Activated CD4-positive, alpha-beta T cell treated with anti-CD3 and anti-CD28 coated beads, Interleukin-2, amount 10 ng/mL, durations not matched to agents 7 days and 5 days (primary cell): Measurements from ENCODE around the gene MARCKSL1. TPM values are rescaled to one million over a fixed set of nuclear protein-coding genes. Genes with fewer than 3 reads are reported as not detected.

Experiments
- CTCF ChIA-PET: fragments of 350-600 bp; sonication (Branson Sonifier 250); formaldehyde crosslinking; loops from one replicate; lab custom pipeline; 2021; ENCODE audit warnings: antibody characterized with exemption; lab: Charles Lee
- POLR2A ChIA-PET: fragments of 350-600 bp; sonication (Branson Sonifier 250); formaldehyde crosslinking; loops from one replicate; lab custom pipeline; 2021; ENCODE audit warnings: antibody characterized with exemption; lab: Charles Lee
- DNase-seq: peaks from one replicate; pipeline ENCODE4 v3.0.0-alpha.2; 2020
- H3K27ac Mint-ChIP-seq: one replicate; pipeline ENCODE4 v1.8.0; 2021; ENCODE audit warnings: mild to moderate bottlenecking, moderate library complexity, mixed read lengths
- H3K27me3 Mint-ChIP-seq: one replicate; pipeline ENCODE4 v1.8.0; 2021; ENCODE audit warnings: mixed read lengths
- H3K36me3 Mint-ChIP-seq: one replicate; pipeline ENCODE4 v1.8.0; 2021; ENCODE audit warnings: low read depth, mixed read lengths
- H3K4me1 Mint-ChIP-seq: one replicate; pipeline ENCODE4 v1.8.0; 2021; ENCODE audit warnings: mixed read lengths
- H3K4me3 Mint-ChIP-seq: one replicate; pipeline ENCODE4 v1.8.0; 2021; ENCODE audit warnings: mild to moderate bottlenecking, moderate library complexity, mixed read lengths
- H3K9me3 Mint-ChIP-seq: one replicate; pipeline ENCODE4 v1.8.0; 2021; ENCODE audit warnings: mixed read lengths
- total RNA-seq, 2 experiments: library from RNA; stranded (reverse); gene quantifications; one replicate each; pipeline ENCODE4 v1.2.3, GENCODE V29; 2021

MARCKSL1 gene
- total RNA-seq, 2 experiments from 2014 or later: 31.0 to 31.6 TPM

DNA sequence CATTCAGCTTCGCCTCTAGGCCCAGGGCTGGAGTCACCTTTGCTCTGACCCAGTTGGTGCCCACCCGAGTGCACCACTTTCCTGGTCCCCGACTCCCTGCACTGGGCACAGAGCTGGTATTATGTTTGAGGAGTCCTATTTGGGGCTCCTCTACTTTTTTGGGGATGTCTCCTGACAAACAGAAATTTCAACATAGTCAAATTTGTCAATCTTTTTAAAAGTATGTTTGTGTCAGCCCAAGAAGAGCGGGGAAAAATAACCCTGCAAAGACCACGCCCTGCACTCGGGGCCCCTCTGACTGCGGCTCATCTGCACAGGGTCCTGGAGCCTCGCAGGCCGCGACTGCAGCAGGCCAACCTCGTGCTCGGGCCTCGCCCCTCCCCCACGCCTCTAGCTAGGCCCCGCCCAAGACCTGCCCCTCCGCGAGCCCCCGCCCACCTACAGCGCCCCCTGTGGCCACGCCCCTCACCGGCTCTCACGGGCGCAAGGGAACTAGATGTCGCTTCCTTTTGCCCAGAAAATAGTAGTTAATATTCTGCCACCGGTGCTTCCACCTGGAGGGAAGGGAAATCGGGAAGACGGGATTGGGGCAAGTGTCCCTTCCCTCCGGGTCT is 14.9 kb upstream of the MARCKSL1 start:
- Mint-ChIP-seq H3K9me3 (peaks cover 4% of the 10 kb centered on the region), H3K4me3 (peak overlapping the region; percentile 79), H3K27me3 (peaks cover 2% of the 10 kb centered on the region), H3K36me3 (peaks cover 6% of the 10 kb centered on the region), H3K4me1 (peaks cover 43% of the 10 kb centered on the region), H3K27ac (peak overlapping the region; percentile 77)
- ChIA-PET POLR2A (no interaction called here), CTCF (interaction anchor here (0.5 to 2.4 kb wide), 8 partner anchors 8 to 687 kb away, joined by 3 to 7 read pairs (median 4); partner anchors contain the start of genes FAM229A, MARCKSL1 and TSSK3)
- no peak for DNase-seq

DNA sequence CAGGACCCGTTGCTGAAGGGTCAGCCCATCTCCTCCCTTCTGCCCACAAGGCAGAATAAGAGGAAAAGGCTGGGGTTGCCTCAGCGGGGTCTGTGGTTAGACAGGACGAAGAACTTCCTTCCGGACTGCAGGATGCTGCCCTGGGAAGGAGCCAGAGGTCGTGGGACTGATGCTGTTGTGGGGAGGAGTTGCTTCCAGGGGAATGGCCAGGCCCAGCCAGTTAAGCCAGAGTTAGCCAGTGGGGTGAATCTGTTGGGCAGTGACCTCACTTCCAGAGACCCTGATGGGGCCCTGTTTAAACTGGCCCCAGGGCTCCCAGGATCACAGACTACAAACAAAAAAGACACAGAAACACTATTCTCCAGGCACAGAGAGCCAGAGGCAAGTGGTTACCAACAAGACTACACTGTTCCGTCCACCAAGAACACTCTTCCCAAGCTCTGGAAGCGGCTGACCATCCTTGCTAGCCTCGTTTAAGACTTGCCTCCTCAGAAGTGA is 13.2 kb upstream of the MARCKSL1 start:
- H3K36me3 Mint-ChIP-seq: peaks cover 6% of the 10 kb centered on the region
- H3K4me1 Mint-ChIP-seq: peaks cover 51% of the 10 kb centered on the region
- no peak overlapping the region for H3K4me3 Mint-ChIP-seq
- H3K27ac Mint-ChIP-seq: peak overlapping the region; percentile 60
- DNase-seq: no peak
- ChIA-PET POLR2A (no interaction called here), CTCF (interaction anchor here (1.6 kb wide), 1 partner anchor 101 kb away, joined by 3 read pairs; no protein-coding TSS in a partner anchor)
- peaks cover 4% of the 10 kb centered on the region for H3K9me3 Mint-ChIP-seq
- peaks cover 4% of the 10 kb centered on the region for H3K27me3 Mint-ChIP-seq

DNA sequence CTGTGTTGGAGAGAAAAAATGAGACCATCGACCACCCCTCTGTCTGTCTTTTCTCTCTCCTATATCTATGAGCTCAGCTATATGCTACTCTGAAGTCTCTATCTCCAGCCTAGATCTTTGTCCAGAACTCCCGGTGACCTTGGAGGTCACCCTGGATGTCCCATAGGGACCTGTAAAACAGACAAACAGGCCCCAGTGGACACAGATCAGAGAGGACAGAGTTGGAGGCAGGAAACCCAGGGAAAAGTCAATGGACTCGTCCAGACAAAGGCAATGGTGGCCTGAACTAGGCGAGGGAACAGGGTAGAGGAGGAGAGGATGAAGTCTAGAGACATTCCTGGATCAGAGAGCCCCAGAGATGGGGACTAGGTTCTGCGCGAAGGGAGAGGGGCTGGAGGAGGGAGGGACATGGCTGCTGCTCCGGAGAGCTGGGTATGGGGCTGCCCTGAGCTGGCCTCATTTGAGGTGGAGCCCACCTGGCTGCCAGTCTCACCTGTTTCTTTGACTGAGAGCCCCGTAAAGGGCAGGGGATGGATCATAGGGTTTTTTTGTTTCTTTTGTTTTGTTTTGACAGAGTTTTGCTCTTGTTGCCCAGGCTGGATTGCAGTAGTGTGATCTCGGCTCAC is 10.6 kb upstream of the MARCKSL1 start:
- Mint-ChIP-seq H3K4me3 (no peak overlapping the region), H3K27ac (no peak overlapping the region), H3K27me3 (peaks cover 4% of the 10 kb centered on the region), H3K4me1 (peaks cover 57% of the 10 kb centered on the region), H3K36me3 (peaks cover 6% of the 10 kb centered on the region), H3K9me3 (peaks cover 4% of the 10 kb centered on the region)
- no peak for DNase-seq
- POLR2A ChIA-PET: interaction anchor here (1.1 kb wide), 1 partner anchor 9 kb away, joined by 3 read pairs; no protein-coding TSS in a partner anchor
- CTCF ChIA-PET: interaction anchor here (1.3 to 2.5 kb wide), 3 partner anchors 9 to 98 kb away, joined by 3 to 8 read pairs (median 6); no protein-coding TSS in a partner anchor

DNA sequence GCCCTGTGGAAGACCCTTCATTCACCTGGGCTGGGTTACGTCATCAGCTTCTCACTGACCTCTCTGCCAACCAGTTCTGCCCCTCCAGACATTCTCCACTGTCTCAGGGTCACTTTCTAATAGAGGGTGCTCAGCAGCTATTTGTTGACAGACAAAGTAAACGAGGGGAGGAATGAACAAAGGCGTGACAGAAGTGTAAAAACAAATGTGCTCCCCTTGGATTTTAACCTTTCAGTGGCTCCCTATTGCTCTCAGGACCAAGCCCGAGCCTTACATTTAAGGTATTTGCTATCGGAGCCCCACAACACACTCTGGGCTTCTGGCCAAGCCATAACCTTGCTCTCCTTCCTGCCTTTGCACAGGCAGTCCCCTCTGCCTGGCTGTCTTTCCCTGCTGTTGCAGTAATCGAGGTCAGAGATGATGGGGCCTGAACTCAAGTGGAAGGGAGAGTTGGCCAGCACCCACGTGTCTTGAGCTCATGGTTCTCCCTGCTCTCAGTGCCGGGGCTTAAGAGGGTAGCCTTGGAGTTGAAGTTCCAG is 9.3 kb upstream of the MARCKSL1 start:
- Mint-ChIP-seq H3K4me1 (peaks cover 52% of the 10 kb centered on the region), H3K9me3 (no peaks in the 10 kb centered on the region), H3K4me3 (no peak overlapping the region), H3K27ac (no peak overlapping the region), H3K27me3 (peaks cover 4% of the 10 kb centered on the region), H3K36me3 (no peaks in the 10 kb centered on the region)
- ChIA-PET POLR2A (interaction anchor here (2.0 kb wide), 1 partner anchor 9 kb away, joined by 5 read pairs; the partner anchor contains the start of gene MARCKSL1), CTCF (interaction anchor here (0.6 to 2.6 kb wide), 11 partner anchors 9 to 589 kb away, joined by 3 to 10 read pairs (median 3); partner anchors contain the start of gene MARCKSL1)
- no peak for DNase-seq

DNA sequence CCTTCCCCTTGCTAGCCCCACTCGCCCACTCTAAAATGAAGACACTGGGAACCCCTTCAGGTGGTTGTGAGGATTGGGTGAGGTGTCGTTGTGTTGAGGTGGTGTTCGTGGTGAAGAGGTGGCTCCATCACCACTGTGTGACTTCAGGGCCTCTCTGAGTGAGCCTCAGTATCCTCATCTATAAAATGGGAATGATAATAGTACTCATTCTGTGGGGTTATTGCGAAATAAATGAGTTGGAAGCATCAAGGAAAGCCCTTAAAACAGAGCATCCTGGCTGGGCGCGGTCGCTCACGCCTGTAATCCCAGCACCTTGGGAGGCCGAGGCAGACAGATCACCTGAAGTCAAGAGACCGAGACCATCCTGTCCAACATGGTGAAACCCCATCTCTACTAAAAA is 6.7 kb upstream of the MARCKSL1 start:
- CTCF ChIA-PET: interaction anchor here (0.8 to 1.2 kb wide), 2 partner anchors 8 to 95 kb away, joined by 3 to 4 read pairs; no protein-coding TSS in a partner anchor
- DNase-seq: no peak
- Mint-ChIP-seq H3K4me3 (no peak overlapping the region), H3K27ac (peak overlapping the region; percentile 63), H3K27me3 (peaks cover 4% of the 10 kb centered on the region), H3K4me1 (peaks cover 39% of the 10 kb centered on the region), H3K36me3 (no peaks in the 10 kb centered on the region), H3K9me3 (no peaks in the 10 kb centered on the region)
- POLR2A ChIA-PET: interaction anchor here (0.6 kb wide), 1 partner anchor 133 kb away, joined by 3 read pairs; no protein-coding TSS in a partner anchor

DNA sequence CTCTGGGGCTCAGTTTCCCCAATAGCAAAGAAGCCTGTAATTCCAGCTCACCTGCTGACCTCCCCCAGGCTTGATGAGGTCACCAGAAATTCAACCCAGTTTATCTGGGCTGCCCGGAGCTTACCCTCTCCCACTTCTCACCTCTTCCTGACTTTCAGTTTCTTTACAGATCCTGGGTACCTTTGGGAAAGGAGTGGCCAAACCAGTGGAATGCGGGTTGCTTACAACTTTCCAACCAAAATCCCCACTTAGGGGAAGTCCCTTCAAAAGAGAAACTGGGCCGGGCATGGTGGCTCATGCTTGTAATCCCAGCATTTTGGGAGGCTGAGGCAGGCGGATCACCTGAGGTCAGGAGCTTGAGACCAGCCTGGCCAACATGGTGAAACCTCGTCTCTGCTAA is 5.9 kb upstream of the MARCKSL1 start:
- POLR2A ChIA-PET: no interaction called here
- H3K9me3 Mint-ChIP-seq: no peaks in the 10 kb centered on the region
- H3K4me1 Mint-ChIP-seq: peaks cover 46% of the 10 kb centered on the region
- H3K4me3 Mint-ChIP-seq: no peak overlapping the region
- H3K27ac Mint-ChIP-seq: peak overlapping the region; percentile 63
- CTCF ChIA-PET: interaction anchor here (0.6 to 1.5 kb wide), 5 partner anchors 9 to 256 kb away, joined by 3 to 5 read pairs (median 3); no protein-coding TSS in a partner anchor
- no peaks in the 10 kb centered on the region for H3K36me3 Mint-ChIP-seq
- H3K27me3 Mint-ChIP-seq: peaks cover 4% of the 10 kb centered on the region
- DNase-seq: no peak

DNA sequence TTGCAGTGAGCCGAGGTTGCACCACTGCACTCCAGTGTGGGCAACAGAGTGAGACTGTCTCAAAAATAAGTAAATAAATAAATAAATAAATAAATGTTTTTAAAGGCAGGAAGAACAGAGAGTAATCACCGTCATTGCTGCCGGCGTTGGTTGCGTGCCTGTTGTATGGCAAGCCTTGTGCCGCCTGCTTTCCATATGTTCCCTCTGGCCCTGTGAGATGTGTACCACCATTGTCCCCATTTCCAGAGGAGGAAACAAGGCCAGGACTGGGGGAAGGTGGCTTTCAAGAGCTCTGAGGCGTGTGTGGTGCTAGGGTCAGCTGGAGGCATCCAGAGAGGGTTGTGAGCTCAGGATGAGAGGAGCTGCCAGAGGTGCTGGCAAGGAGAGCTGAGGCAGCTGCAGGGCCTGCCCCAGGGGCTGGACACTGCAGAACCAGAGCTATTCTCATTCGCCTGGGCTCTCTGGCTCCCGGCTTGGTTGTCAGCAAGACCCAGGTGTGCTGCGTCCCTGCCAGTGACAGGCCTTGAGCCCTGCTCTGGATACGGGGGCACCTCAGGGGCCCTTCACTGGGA is 5.2 kb upstream of the MARCKSL1 start:
- H3K36me3 Mint-ChIP-seq: no peaks in the 10 kb centered on the region
- CTCF ChIA-PET: interaction anchor here (0.6 to 1.5 kb wide), 3 partner anchors 11 to 255 kb away, joined by 3 to 5 read pairs (median 3); no protein-coding TSS in a partner anchor
- H3K4me3 Mint-ChIP-seq: no peak overlapping the region
- POLR2A ChIA-PET: no interaction called here
- peaks cover 2% of the 10 kb centered on the region for H3K27me3 Mint-ChIP-seq
- H3K9me3 Mint-ChIP-seq: no peaks in the 10 kb centered on the region
- DNase-seq: no peak
- no peak overlapping the region for H3K27ac Mint-ChIP-seq
- peaks cover 50% of the 10 kb centered on the region for H3K4me1 Mint-ChIP-seq

DNA sequence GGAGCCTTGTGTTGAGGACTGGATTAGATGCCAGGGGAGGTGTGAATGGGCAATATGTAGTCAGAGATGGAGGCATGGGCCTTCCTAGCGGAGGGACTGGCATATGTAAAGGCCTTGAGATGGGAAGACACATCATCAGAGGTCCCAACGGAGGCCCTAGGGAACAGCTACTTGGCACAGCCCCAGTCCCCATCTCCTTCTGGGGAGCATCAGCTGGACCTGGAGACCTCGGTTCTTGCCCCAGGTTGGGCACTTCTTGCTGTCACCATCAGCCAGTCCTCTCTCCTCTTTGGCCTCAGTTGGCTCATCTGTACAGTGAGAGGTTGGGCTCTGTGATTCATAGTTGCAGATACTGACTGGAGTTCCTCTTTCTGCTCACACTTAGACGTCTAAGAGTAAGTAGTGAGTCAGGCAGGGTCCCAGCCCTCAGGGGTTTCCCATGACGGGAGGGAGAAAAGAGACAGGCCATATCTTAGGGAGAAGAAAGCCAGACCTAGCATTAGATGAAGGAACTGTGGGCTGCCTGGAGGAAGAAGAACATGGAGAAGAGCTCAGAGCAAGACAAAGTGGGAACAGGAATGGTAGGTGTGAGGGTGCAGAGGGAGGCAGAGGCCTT is 3.4 kb upstream of the MARCKSL1 start:
- CTCF ChIA-PET: interaction anchor here (0.5 kb wide), 1 partner anchor 604 kb away, joined by 3 read pairs; no protein-coding TSS in a partner anchor

DNA sequence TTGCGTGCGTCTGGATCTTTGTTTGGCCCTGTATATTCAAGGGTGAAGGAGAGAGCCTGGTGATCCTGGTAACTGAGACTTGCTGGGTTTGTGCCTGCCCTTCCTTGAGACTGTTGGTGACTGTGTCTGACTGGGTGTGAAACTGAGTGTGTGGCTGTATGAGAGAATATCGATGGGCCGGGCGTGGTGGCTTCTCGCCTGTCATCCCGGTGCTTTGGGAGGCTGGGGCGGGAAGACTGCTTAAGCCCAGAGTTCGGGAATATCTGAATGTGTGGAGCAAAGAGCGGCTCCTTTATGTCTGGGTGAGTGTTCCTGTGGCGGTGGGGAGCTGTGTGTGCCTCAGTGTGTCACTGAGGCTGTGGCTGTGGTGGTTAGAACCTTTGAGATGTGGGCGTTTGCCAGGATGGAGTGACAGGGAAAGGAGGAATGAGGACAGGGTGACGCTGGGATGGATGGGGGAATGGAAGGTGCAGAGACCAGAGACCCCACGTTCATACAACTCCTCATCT is 2.7 kb upstream of the MARCKSL1 start:
- H3K27me3 Mint-ChIP-seq: no peaks in the 10 kb centered on the region
- H3K36me3 Mint-ChIP-seq: peaks cover 10% of the 10 kb centered on the region
- peaks cover 54% of the 10 kb centered on the region for H3K4me1 Mint-ChIP-seq
- ChIA-PET CTCF (no interaction called here), POLR2A (interaction anchor here (0.5 kb wide), 1 partner anchor 41 kb away, joined by 6 read pairs; no protein-coding TSS in a partner anchor)
- no peaks in the 10 kb centered on the region for H3K9me3 Mint-ChIP-seq
- peak overlapping the region; percentile 14 for H3K27ac Mint-ChIP-seq
- DNase-seq: no peak
- no peak overlapping the region for H3K4me3 Mint-ChIP-seq

More for the DNA sequence above, 3.4 kb upstream of the MARCKSL1 start:
- Mint-ChIP-seq H3K27ac (peak overlapping the region; percentile 14), H3K27me3 (no peaks in the 10 kb centered on the region), H3K36me3 (peaks cover 4% of the 10 kb centered on the region), H3K4me1 (peaks cover 47% of the 10 kb centered on the region), H3K4me3 (no peak overlapping the region), H3K9me3 (no peaks in the 10 kb centered on the region)
- DNase-seq: no peak
- POLR2A ChIA-PET: interaction anchor here (0.5 kb wide), 1 partner anchor 41 kb away, joined by 6 read pairs; no protein-coding TSS in a partner anchor

DNA sequence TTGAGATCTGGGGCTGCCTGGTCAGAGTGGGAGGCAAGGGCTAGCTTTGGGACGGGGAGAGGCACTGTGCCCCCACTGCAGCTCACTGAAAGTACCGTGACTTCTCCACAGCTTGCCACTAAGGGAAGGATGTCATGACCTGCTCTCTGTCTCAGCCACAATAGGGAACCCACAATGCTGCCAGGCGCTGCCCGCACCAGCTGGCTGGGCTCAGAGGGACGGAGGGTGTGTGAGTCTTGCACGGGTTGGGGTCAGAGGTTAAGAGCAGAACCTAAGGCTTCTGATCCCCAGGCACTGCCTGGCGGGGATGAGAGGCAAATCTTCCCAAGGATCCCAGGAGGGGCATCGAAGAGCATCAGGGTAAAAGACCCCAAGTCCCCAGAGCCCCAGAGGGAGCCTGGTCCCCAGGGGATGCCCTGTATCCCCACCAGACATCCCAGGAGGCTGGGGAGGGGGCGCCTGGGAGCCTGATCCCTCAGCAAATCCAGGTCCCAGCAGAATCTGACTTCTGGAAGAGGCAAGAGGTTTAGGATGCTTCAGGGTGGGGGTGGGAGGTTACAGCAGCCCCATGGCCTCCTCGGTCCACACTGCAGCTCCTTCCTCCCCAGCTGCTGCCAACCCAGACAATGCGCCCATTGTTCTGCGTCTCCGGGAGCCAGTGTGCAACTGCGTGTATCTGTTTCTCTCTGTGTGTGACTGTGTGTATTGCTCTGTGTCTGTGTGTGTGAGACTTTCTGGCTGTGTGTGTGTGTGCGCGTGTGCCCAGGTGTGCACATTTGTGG is 2.0 kb upstream of the MARCKSL1 start:
- Mint-ChIP-seq H3K9me3 (no peaks in the 10 kb centered on the region), H3K4me1 (peaks cover 56% of the 10 kb centered on the region), H3K4me3 (peak overlapping the region; percentile 3), H3K27me3 (no peaks in the 10 kb centered on the region), H3K36me3 (peaks cover 14% of the 10 kb centered on the region), H3K27ac (peak overlapping the region; percentile 14)
- POLR2A ChIA-PET: interaction anchor here (0.7 kb wide), 1 partner anchor 9 kb away, joined by 3 read pairs; no protein-coding TSS in a partner anchor
- CTCF ChIA-PET: interaction anchor here (0.5 to 1.6 kb wide), 4 partner anchors 9 to 265 kb away, joined by 3 to 6 read pairs (median 4); partner anchors contain the start of gene TMEM39B
- no peak for DNase-seq
